Measurements from ENCODE around the gene ZNF160. TPM values are rescaled to one million over a fixed set of nuclear protein-coding genes. Genes with fewer than 3 reads are reported as not detected.
"Not testable (repeated sequence)": the region's sequence is repeated elsewhere in the genome, so short reads cannot be mapped to it uniquely, and the experiment has no call there.

The ZNF160 gene
- total RNA-seq, 1 donor from 2014 or later = 11.3 TPM

- no peak for DNase-seq (ENCODE audit: low read depth in 2 of 2)
Measured at GRCh38 chr19:53092723-53093122, 10.5 kb downstream of the ZNF160 start.

GRCh38 chr19:53091413-53092254 lies 11.6 kb downstream of the ZNF160 start:
- DNase-seq (ENCODE audit: low read depth in 2 of 2) = no peak

- DNase-seq (ENCODE audit: low read depth in 2 of 2) = peak in 1 of 2 donors; percentile 38
Measured at GRCh38 chr19:53088091-53088490, 15.1 kb downstream of the ZNF160 start.

- peak in 1 of 2 donors; percentile 87 for DNase-seq (ENCODE audit: low read depth in 2 of 2)
Measured at GRCh38 chr19:53086949-53087348, 16.3 kb downstream of the ZNF160 start.

GRCh38 chr19:53085496-53085895 lies 17.7 kb downstream of the ZNF160 start:
- no peak for DNase-seq (ENCODE audit: low read depth in 2 of 2)

- no peak for DNase-seq (ENCODE audit: low read depth in 2 of 2)
Measured at GRCh38 chr19:53082929-53083328, 20.3 kb downstream of the ZNF160 start.

- DNase-seq (ENCODE audit: low read depth in 2 of 2) = no peak
Measured at GRCh38 chr19:53079313-53079924, 23.8 kb downstream of the ZNF160 start.

- no peak for DNase-seq (ENCODE audit: low read depth in 2 of 2)
Measured at GRCh38 chr19:53078668-53079067, 24.6 kb downstream of the ZNF160 start.

GRCh38 chr19:53076984-53077383 lies 26.2 kb downstream of the ZNF160 start:
- DNase-seq (ENCODE audit: low read depth in 2 of 2) = peak; percentile 28 to 81

- DNase-seq (ENCODE audit: low read depth in 2 of 2) = no peak
Measured at GRCh38 chr19:53068834-53069233, 34.4 kb downstream of the ZNF160 start.

- DNase-seq (ENCODE audit: low read depth in 2 of 2) = no peak
Measured at GRCh38 chr19:53068199-53068598, 35.0 kb downstream of the ZNF160 start.

GRCh38 chr19:53057904-53058580 lies 45.2 kb downstream of the ZNF160 start:
- peak in 1 of 2 donors; percentile 14 for DNase-seq (ENCODE audit: low read depth in 2 of 2)

GRCh38 chr19:53055117-53055516 lies 48.1 kb downstream of the ZNF160 start:
- DNase-seq (ENCODE audit: low read depth in 2 of 2) = no peak

- no peak for DNase-seq (ENCODE audit: low read depth in 2 of 2)
Measured at GRCh38 chr19:53047379-53047778, 55.8 kb downstream of the ZNF160 start.

GRCh38 chr19:53045536-53045935 lies 57.7 kb downstream of the ZNF160 start:
- DNase-seq (ENCODE audit: low read depth in 2 of 2) = no peak

- DNase-seq (ENCODE audit: low read depth in 2 of 2) = no peak
Measured at GRCh38 chr19:53041366-53041765, 61.9 kb downstream of the ZNF160 start.

- peak; percentile 3 to 81 for DNase-seq (ENCODE audit: low read depth in 2 of 2)
Measured at GRCh38 chr19:53037101-53038097, 65.8 kb downstream of the ZNF160 start.

- DNase-seq (ENCODE audit: low read depth in 2 of 2) = no peak
Measured at GRCh38 chr19:53034948-53035675, 68.1 kb downstream of the ZNF160 start.

- DNase-seq (ENCODE audit: low read depth in 2 of 2) = no peak
Measured at GRCh38 chr19:53034054-53034453, 69.2 kb downstream of the ZNF160 start.

- DNase-seq (ENCODE audit: low read depth in 2 of 2) = not testable (repeated sequence)
Measured at GRCh38 chr19:53028306-53028705, 74.9 kb downstream of the ZNF160 start.

Measured in dermis microvascular lymphatic vessel endothelial cell (primary cell).